GM23338 (cell line): Measurements from ENCODE around the gene ITLN1. TPM values are rescaled to one million over a fixed set of nuclear protein-coding genes. Genes with fewer than 3 reads are reported as not detected.
A peak's percentile ranks its signal among the peaks of the same experiment; 100 is the strongest.

Source experiments
- ATAC-seq: fragments of 200-7000 bp; cut with Tn5 transposase; 3 replicates; pipeline ENCODE4 v1.9.1; 2020
- DNase-seq: peaks from one replicate; pipeline ENCODE4 v3.0.0-alpha.2; 2015; ENCODE audit warnings: low spot score
- H2AFZ ChIP-seq: fragments of 200-600 bp; sonication (generic); 2 replicates; pipeline ENCODE4 v1.8.0; 2016; ENCODE audit warnings: antibody characterized with exemption, mild to moderate bottlenecking, moderate library complexity
- H3F3A ChIP-seq: fragments of 200-600 bp; sonication (generic); replicated peaks from 2 replicates; pipeline ENCODE4 v1.8.0; 2017; ENCODE audit warnings: antibody characterized with exemption, mixed run types, low read depth
- H3K27ac ChIP-seq: fragments of 200-600 bp; sonication (generic); 2 replicates; pipeline ENCODE4 v1.6.1; 2016; ENCODE audit warnings: low read depth
- H3K27me3 ChIP-seq: fragments of 200-600 bp; sonication (generic); 2 replicates; pipeline ENCODE4 v1.8.0; 2016; ENCODE audit warnings: mild to moderate bottlenecking, mixed run types, moderate library complexity; ENCODE audit not compliant: insufficient read depth
- H3K36me3 ChIP-seq: fragments of 200-600 bp; sonication (generic); 2 replicates; pipeline ENCODE4 v1.8.0; 2016; ENCODE audit warnings: mild to moderate bottlenecking; ENCODE audit not compliant: insufficient read depth
- H3K4me1 ChIP-seq: fragments of 200-600 bp; sonication (generic); 2 replicates; pipeline ENCODE4 v1.8.0; 2016; ENCODE audit warnings: mild to moderate bottlenecking, moderate library complexity; ENCODE audit not compliant: insufficient read depth
- H3K4me2 ChIP-seq: fragments of 200-600 bp; sonication (generic); 2 replicates; pipeline ENCODE4 v1.7.1; 2017; ENCODE audit warnings: mixed run types
- H3K4me3 ChIP-seq: fragments of 200-600 bp; sonication (generic); 2 replicates; pipeline ENCODE4 v1.6.1; 2016; ENCODE audit warnings: mixed run types
- H3K79me2 ChIP-seq: fragments of 200-600 bp; sonication (generic); replicated peaks from 2 replicates; pipeline ENCODE4 v1.8.0; 2017; ENCODE audit warnings: mild to moderate bottlenecking; ENCODE audit not compliant: insufficient read depth
- H3K9me2 ChIP-seq: fragments of 200-600 bp; sonication (generic); 2 replicates; pipeline ENCODE4 v1.8.0; 2017; ENCODE audit not compliant: insufficient read depth
- H4K20me1 ChIP-seq: fragments of 200-600 bp; sonication (generic); replicated peaks from 2 replicates; pipeline ENCODE4 v1.8.0; 2017; ENCODE audit warnings: mild to moderate bottlenecking; ENCODE audit not compliant: insufficient read depth
- H3K27ac Mint-ChIP-seq: 2 replicates; pipeline ENCODE4 v1.8.0; 2020; ENCODE audit warnings: inconsistent platforms, mild to moderate bottlenecking, moderate library complexity, mixed read lengths
- H3K27me3 Mint-ChIP-seq: 3 replicates; pipeline ENCODE4 v1.8.0; 2022; ENCODE audit warnings: low read depth, mild to moderate bottlenecking, moderate library complexity, mixed read lengths, inconsistent platforms; ENCODE audit not compliant: insufficient read depth, poor library complexity
- H3K36me3 Mint-ChIP-seq: 3 replicates; pipeline ENCODE4 v1.8.0; 2021; ENCODE audit warnings: low read depth, mild to moderate bottlenecking, inconsistent platforms, moderate library complexity, mixed read lengths
- H3K4me1 Mint-ChIP-seq: 3 replicates; pipeline ENCODE4 v1.8.0; 2020; ENCODE audit warnings: mild to moderate bottlenecking, inconsistent platforms, mixed read lengths
- H3K4me3 Mint-ChIP-seq: 3 replicates; pipeline ENCODE4 v1.8.0; 2021; ENCODE audit warnings: moderate library complexity, mild to moderate bottlenecking, inconsistent platforms, mixed read lengths
- H3K9me3 Mint-ChIP-seq: 3 replicates; pipeline ENCODE4 v1.8.0; 2020; ENCODE audit warnings: moderate library complexity, mild to moderate bottlenecking, inconsistent platforms, mixed read lengths
- CREB1 ChIP-seq: fragments of 250-450 bp; sonication (Bioruptor Pico); IDR thresholded peaks from 2 replicates; pipeline ENCODE4 v1.5.0; 2020; ENCODE audit warnings: low read depth, mild to moderate bottlenecking, moderate library complexity
- CTCF ChIP-seq, 2 experiments: fragments of 200-600 bp in 1 of 2; sonication (generic) in 1 of 2; conservative IDR thresholded peaks; 2 replicates each; pipeline versions ENCODE4 v1.5.1 to v1.6.1; 2016 to 2017; ENCODE audit warnings: antibody characterized with exemption in 2 of 2, low read depth in 2 of 2, mild to moderate bottlenecking in 2 of 2, moderate library complexity in 1 of 2
- ETS1 ChIP-seq: IDR thresholded peaks from 2 replicates; pipeline ENCODE4 v1.6.1; 2016; ENCODE audit warnings: antibody characterized with exemption
- EZH2 ChIP-seq: fragments of 200-600 bp; sonication (generic); IDR thresholded peaks from one replicate; pipeline ENCODE4 v1.8.0; 2017; ENCODE audit warnings: antibody characterized with exemption, mild to moderate bottlenecking, low read depth; ENCODE audit not compliant: unreplicated experiment
- EZH2phosphoT487 ChIP-seq: fragments of 200-600 bp; sonication (generic); IDR thresholded peaks from one replicate; pipeline ENCODE4 v1.8.1; 2018; ENCODE audit warnings: antibody characterized with exemption; ENCODE audit not compliant: unreplicated experiment
- JUNB ChIP-seq: IDR thresholded peaks from one replicate; pipeline ENCODE4 v1.6.1; 2016; ENCODE audit warnings: antibody characterized with exemption; ENCODE audit not compliant: unreplicated experiment
- NANOG ChIP-seq: IDR thresholded peaks from 2 replicates; pipeline ENCODE4 v1.6.1; 2016; ENCODE audit warnings: antibody characterized with exemption, borderline replicate concordance
- POLR2AphosphoS5 ChIP-seq: IDR thresholded peaks from 2 replicates; pipeline ENCODE4 v1.6.1; 2016; ENCODE audit warnings: antibody characterized with exemption, low read depth
- REST ChIP-seq: IDR thresholded peaks from one replicate; pipeline ENCODE4 v1.6.1; 2018; ENCODE audit warnings: antibody characterized with exemption; ENCODE audit not compliant: unreplicated experiment
- STAT1 ChIP-seq: IDR thresholded peaks from one replicate; pipeline ENCODE4 v1.6.1; 2016; ENCODE audit warnings: antibody characterized with exemption; ENCODE audit not compliant: unreplicated experiment
- ZNF114 ChIP-seq: fragments of 250-450 bp; sonication (Bioruptor Pico); IDR thresholded peaks from 2 replicates; pipeline ENCODE4 v1.5.0; 2020; ENCODE audit warnings: mild to moderate bottlenecking, moderate library complexity
- ZNF331 ChIP-seq: fragments of 250-450 bp; sonication (Bioruptor Pico); IDR thresholded peaks from 2 replicates; pipeline ENCODE4 v1.5.0; 2020; ENCODE audit warnings: low read depth, mild to moderate bottlenecking, moderate library complexity
- polyA plus RNA-seq: library from polyadenylated mRNA; unstranded; fragments of >200 nt; fragmentation: Nextera tagmentation; extraction: Ambion mirVana; gene quantifications from 2 replicates; pipeline ENCODE4 v1.2.1, GENCODE V29; 2016
- total RNA-seq: library from RNA; depleted of rRNA; stranded (reverse); fragments of >200 nt; shearing (Covaris generic); gene quantifications from 2 replicates; pipeline ENCODE4 v1.2.3, GENCODE V29; 2014
- TF ChIP-seq, protein P1 (sequence below): fragments of 250-450 bp; sonication (Bioruptor Pico); IDR thresholded peaks from 2 replicates; pipeline ENCODE4 v1.5.0; 2020; ENCODE audit warnings: mild to moderate bottlenecking, moderate library complexity

The ITLN1 gene
- total and polyA plus RNA-seq, 2 experiments from 2014 or later = not detected

DNA sequence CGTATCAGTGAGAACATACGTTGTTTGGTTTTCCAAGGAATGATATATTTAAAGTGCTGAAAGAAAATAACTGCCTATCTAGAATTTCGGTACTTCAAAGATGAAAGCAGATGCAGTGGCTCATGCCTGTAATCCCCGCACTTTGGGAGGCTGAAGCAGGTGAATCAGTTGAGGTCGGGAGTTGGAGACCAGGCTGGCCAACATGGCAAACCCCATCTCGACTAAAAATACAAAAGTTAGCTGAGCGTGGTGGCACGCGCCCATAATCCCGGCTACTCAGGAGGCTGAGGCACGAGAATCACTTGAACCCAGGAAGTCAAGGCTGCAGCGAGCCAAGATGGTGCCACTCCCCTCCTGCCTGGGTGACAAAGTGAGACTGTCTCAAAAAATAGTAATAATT, 38.7 kb downstream of the ITLN1 start:
- Histone ChIP-seq H3K9me2 (peaks cover 5% of the 10 kb centered on the region), H3K27ac (no peak overlapping the region), H3K4me1 (no peaks in the 10 kb centered on the region), H3F3A (no peaks in the 10 kb centered on the region), H3K27me3 (no peaks in the 10 kb centered on the region), H3K79me2 (no peaks in the 10 kb centered on the region), H2AFZ (peak overlapping the region; percentile 52; the same call in 1 of the 2 replicates), H4K20me1 (no peaks in the 10 kb centered on the region), H3K4me3 (no peak overlapping the region), H3K4me2 (no peak overlapping the region), H3K36me3 (no peaks in the 10 kb centered on the region)
- ATAC-seq (no peak), DNase-seq (no peak)
- Mint-ChIP-seq H3K27ac (no peak overlapping the region), H3K4me3 (no peak overlapping the region), H3K36me3 (no peaks in the 10 kb centered on the region), H3K27me3 (peaks cover 3% of the 10 kb centered on the region), H3K4me1 (no peaks in the 10 kb centered on the region), H3K9me3 (no peaks in the 10 kb centered on the region)
- TF ChIP-seq EZH2 = no peak
- no peak for TF ChIP-seq CTCF (conservative IDR thresholded peaks at IDR 0.05; ENCODE audit: low read depth in 2 of 2)
- no peak for TF ChIP-seq NANOG
- no peak for TF ChIP-seq POLR2AphosphoS5
- TF ChIP-seq, protein P1, sequence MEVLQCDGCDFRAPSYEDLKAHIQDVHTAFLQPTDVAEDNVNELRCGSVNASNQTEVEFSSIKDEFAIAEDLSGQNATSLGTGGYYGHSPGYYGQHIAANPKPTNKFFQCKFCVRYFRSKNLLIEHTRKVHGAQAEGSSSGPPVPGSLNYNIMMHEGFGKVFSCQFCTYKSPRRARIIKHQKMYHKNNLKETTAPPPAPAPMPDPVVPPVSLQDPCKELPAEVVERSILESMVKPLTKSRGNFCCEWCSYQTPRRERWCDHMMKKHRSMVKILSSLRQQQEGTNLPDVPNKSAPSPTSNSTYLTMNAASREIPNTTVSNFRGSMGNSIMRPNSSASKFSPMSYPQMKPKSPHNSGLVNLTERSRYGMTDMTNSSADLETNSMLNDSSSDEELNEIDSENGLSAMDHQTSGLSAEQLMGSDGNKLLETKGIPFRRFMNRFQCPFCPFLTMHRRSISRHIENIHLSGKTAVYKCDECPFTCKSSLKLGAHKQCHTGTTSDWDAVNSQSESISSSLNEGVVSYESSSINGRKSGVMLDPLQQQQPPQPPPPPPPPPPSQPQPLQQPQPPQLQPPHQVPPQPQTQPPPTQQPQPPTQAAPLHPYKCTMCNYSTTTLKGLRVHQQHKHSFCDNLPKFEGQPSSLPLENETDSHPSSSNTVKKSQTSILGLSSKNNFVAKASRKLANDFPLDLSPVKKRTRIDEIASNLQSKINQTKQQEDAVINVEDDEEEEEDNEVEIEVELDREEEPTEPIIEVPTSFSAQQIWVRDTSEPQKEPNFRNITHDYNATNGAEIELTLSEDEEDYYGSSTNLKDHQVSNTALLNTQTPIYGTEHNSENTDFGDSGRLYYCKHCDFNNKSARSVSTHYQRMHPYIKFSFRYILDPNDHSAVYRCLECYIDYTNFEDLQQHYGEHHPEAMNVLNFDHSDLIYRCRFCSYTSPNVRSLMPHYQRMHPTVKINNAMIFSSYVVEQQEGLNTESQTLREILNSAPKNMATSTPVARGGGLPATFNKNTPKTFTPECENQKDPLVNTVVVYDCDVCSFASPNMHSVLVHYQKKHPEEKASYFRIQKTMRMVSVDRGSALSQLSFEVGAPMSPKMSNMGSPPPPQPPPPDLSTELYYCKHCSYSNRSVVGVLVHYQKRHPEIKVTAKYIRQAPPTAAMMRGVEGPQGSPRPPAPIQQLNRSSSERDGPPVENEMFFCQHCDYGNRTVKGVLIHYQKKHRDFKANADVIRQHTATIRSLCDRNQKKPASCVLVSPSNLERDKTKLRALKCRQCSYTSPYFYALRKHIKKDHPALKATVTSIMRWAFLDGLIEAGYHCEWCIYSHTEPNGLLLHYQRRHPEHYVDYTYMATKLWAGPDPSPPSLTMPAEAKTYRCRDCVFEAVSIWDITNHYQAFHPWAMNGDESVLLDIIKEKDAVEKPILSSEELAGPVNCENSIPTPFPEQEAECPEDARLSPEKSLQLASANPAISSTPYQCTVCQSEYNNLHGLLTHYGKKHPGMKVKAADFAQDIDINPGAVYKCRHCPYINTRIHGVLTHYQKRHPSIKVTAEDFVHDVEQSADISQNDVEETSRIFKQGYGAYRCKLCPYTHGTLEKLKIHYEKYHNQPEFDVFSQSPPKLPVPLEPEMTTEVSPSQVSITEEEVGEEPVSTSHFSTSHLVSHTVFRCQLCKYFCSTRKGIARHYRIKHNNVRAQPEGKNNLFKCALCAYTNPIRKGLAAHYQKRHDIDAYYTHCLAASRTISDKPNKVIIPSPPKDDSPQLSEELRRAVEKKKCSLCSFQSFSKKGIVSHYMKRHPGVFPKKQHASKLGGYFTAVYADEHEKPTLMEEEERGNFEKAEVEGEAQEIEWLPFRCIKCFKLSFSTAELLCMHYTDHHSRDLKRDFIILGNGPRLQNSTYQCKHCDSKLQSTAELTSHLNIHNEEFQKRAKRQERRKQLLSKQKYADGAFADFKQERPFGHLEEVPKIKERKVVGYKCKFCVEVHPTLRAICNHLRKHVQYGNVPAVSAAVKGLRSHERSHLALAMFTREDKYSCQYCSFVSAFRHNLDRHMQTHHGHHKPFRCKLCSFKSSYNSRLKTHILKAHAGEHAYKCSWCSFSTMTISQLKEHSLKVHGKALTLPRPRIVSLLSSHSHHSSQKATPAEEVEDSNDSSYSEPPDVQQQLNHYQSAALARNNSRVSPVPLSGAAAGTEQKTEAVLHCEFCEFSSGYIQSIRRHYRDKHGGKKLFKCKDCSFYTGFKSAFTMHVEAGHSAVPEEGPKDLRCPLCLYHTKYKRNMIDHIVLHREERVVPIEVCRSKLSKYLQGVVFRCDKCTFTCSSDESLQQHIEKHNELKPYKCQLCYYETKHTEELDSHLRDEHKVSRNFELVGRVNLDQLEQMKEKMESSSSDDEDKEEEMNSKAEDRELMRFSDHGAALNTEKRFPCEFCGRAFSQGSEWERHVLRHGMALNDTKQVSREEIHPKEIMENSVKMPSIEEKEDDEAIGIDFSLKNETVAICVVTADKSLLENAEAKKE (CRISPR knock-in tag) = no peak
- no peak for TF ChIP-seq STAT1
- no peak for TF ChIP-seq ZNF331 (CRISPR knock-in tag)
- no peak for TF ChIP-seq ZNF114 (CRISPR knock-in tag)
- no peak for TF ChIP-seq EZH2phosphoT487
- TF ChIP-seq JUNB = no peak
- no peak for TF ChIP-seq CREB1 (CRISPR knock-in tag)
- no peak for TF ChIP-seq ETS1
- TF ChIP-seq REST = no peak
